SK-N-MC (cell line): Measurements from ENCODE around the gene HSF2.

ENCODE experiments used
- EZH2 ChIP-seq: fragments of 200-600 bp; sonication (generic); IDR thresholded peaks from one replicate; pipeline ENCODE4 v1.6.1; 2017; ENCODE audit warnings: antibody characterized with exemption
- FOXP2 ChIP-seq: optimal IDR thresholded peaks from 2 replicates; pipeline ENCODE3; 2011; ENCODE audit warnings: mild to moderate bottlenecking, moderate library complexity; ENCODE audit not compliant: insufficient read depth; ENCODE audit errors: extremely low read length, control extremely low read depth
- POLR2AphosphoS5 ChIP-seq: IDR thresholded peaks from 2 replicates; pipeline ENCODE4 v1.6.1; 2012; ENCODE audit warnings: mild to moderate bottlenecking, low read depth, low read length, borderline replicate concordance

- no peak for TF ChIP-seq POLR2AphosphoS5
- TF ChIP-seq EZH2 = no peak
- no peak for TF ChIP-seq FOXP2
Measured at GRCh38 chr6:122461885-122462284, 62.4 kb downstream of the HSF2 start.
